MCF 10A (cell line): ENCODE data around the gene DTX1. TPM values are rescaled to one million over a fixed set of nuclear protein-coding genes. Genes with fewer than 3 reads are reported as not detected.

ENCODE experiments used
- BruUV-seq: library from RNA; stranded (reverse); fragments of 400-500 nt; replicated peaks from 2 replicates; lab custom pipeline; 2021; lab: Mats Ljungman, UMichigan
- CTCF ChIA-PET: fragments of 300-600 bp; sonication (Branson Sonifier 250); formaldehyde crosslinking; extraction: SDS; loops from one replicate; lab custom pipeline; 2021; ENCODE audit warnings: antibody characterized with exemption, inconsistent platforms; lab: Yijun Ruan, JAX
- POLR2A ChIA-PET: fragments of 300-600, 350-650 bp; sonication (Branson Sonifier 250); formaldehyde crosslinking; extraction: SDS; loops from one replicate; lab custom pipeline; 2020; ENCODE audit warnings: antibody characterized with exemption, inconsistent platforms; lab: Yijun Ruan, JAX
- DNase-seq: peaks from one replicate; pipeline ENCODE4 v3.0.0-alpha.2; 2018; ENCODE audit not compliant: unreplicated experiment
- H3K27ac Mint-ChIP-seq: one replicate; pipeline ENCODE4 v1.8.0; 2022; ENCODE audit warnings: mild to moderate bottlenecking, low read depth, mixed read lengths; ENCODE audit not compliant: unreplicated experiment
- H3K27me3 Mint-ChIP-seq: one replicate; pipeline ENCODE4 v1.8.0; 2022; ENCODE audit warnings: mixed read lengths; ENCODE audit not compliant: insufficient read depth, unreplicated experiment
- H3K36me3 Mint-ChIP-seq: one replicate; pipeline ENCODE4 v1.8.0; 2022; ENCODE audit warnings: mild to moderate bottlenecking, moderate library complexity, mixed read lengths; ENCODE audit not compliant: insufficient read depth, unreplicated experiment
- H3K4me1 Mint-ChIP-seq: one replicate; pipeline ENCODE4 v1.8.0; 2022; ENCODE audit warnings: mixed read lengths; ENCODE audit not compliant: insufficient read depth, unreplicated experiment
- H3K4me3 Mint-ChIP-seq: one replicate; pipeline ENCODE4 v1.8.0; 2022; ENCODE audit warnings: mild to moderate bottlenecking, moderate library complexity, mixed read lengths; ENCODE audit not compliant: unreplicated experiment
- H3K9me3 Mint-ChIP-seq: one replicate; pipeline ENCODE4 v1.8.0; 2022; ENCODE audit warnings: mixed read lengths; ENCODE audit not compliant: unreplicated experiment
- CTCF ChIP-seq: fragments of 200-600 bp; IDR thresholded peaks from one replicate; pipeline ENCODE4 v1.8.0; 2022; ENCODE audit warnings: antibody characterized with exemption, mild to moderate bottlenecking; ENCODE audit not compliant: unreplicated experiment
- intact Hi-C: fragments of 100-400 bp; cut with micrococcal nuclease; formaldehyde crosslinking; loops from 2 replicates; pipeline ENCODE4 v1.14.1; 2022
- total RNA-seq: library from RNA; stranded (reverse); gene quantifications from 2 replicates; pipeline ENCODE4 v1.2.3, GENCODE V29; 2022

DTX1 gene
- total RNA-seq, 1 experiment from 2014 or later: not detected

- CTCF ChIA-PET: no interaction called here
- H3K27me3 Mint-ChIP-seq: no peaks in the 10 kb centered on the region
Measured at GRCh38 chr12:113105606-113106271, 49.2 kb downstream of the DTX1 start.

GRCh38 chr12:113106361-113106760 lies 49.8 kb downstream of the DTX1 start:
- H3K4me1 Mint-ChIP-seq: no peaks in the 10 kb centered on the region
- no peaks in the 10 kb centered on the region for H3K36me3 Mint-ChIP-seq
- intact Hi-C loops: no loop called here
- TF ChIP-seq CTCF: no peak
- no TSS peak for BruUV-seq
- H3K27ac Mint-ChIP-seq: no peak overlapping the region
- ChIA-PET POLR2A (interaction anchor here (0.7 kb wide), 1 partner anchor 8 kb away, joined by 3 read pairs; no protein-coding TSS in a partner anchor), CTCF (interaction anchor here (0.7 to 1.5 kb wide), 3 partner anchors 8 to 68 kb away, joined by 3 to 5 read pairs (median 4); no protein-coding TSS in a partner anchor)
- no peak for DNase-seq
- H3K27me3 Mint-ChIP-seq: no peaks in the 10 kb centered on the region
- no peaks in the 10 kb centered on the region for H3K9me3 Mint-ChIP-seq
- no peak overlapping the region for H3K4me3 Mint-ChIP-seq

More at GRCh38 chr12:113105606-113106271, 49.2 kb downstream of the DTX1 start:
- Mint-ChIP-seq H3K9me3 (no peaks in the 10 kb centered on the region), H3K4me3 (no peak overlapping the region), H3K36me3 (no peaks in the 10 kb centered on the region), H3K27ac (no peak overlapping the region), H3K4me1 (no peaks in the 10 kb centered on the region)
- intact Hi-C loops: no loop called here
- DNase-seq: no peak
- POLR2A ChIA-PET: no interaction called here
- no peak for TF ChIP-seq CTCF
- no TSS peak for BruUV-seq

- no peak overlapping the region for H3K4me3 Mint-ChIP-seq
- intact Hi-C loops: no loop called here
- no peaks in the 10 kb centered on the region for H3K36me3 Mint-ChIP-seq
- no peak for TF ChIP-seq CTCF
- H3K27me3 Mint-ChIP-seq: no peaks in the 10 kb centered on the region
- ChIA-PET CTCF (interaction anchor here (0.6 kb wide), 1 partner anchor 27 kb away, joined by 3 read pairs; the partner anchor contains the start of gene RASAL1), POLR2A (interaction anchor here (1.2 kb wide), 1 partner anchor 9 kb away, joined by 3 read pairs; no protein-coding TSS in a partner anchor)
- BruUV-seq: no TSS peak
- DNase-seq: no peak
- H3K4me1 Mint-ChIP-seq: no peaks in the 10 kb centered on the region
- H3K9me3 Mint-ChIP-seq: no peaks in the 10 kb centered on the region
- H3K27ac Mint-ChIP-seq: no peak overlapping the region
Measured at GRCh38 chr12:113108308-113108707, 51.8 kb downstream of the DTX1 start.

- no peaks in the 10 kb centered on the region for H3K36me3 Mint-ChIP-seq
Measured at GRCh38 chr12:113109360-113109759, 52.8 kb downstream of the DTX1 start.

More at GRCh38 chr12:113109360-113109759, 52.8 kb downstream of the DTX1 start:
- ChIA-PET POLR2A (no interaction called here), CTCF (no interaction called here)
- Mint-ChIP-seq H3K4me3 (no peak overlapping the region), H3K4me1 (no peaks in the 10 kb centered on the region), H3K27me3 (no peaks in the 10 kb centered on the region), H3K9me3 (no peaks in the 10 kb centered on the region), H3K27ac (no peak overlapping the region)
- intact Hi-C loops: no loop called here
- TF ChIP-seq CTCF: no peak
- no peak for DNase-seq
- no TSS peak for BruUV-seq
